ENCODE results near the gene ACTR1B.
"Not testable (repeated sequence)": the region's sequence is repeated elsewhere in the genome, so short reads cannot be mapped to it uniquely, and the experiment has no call there.

Gene ACTR1B

DNA sequence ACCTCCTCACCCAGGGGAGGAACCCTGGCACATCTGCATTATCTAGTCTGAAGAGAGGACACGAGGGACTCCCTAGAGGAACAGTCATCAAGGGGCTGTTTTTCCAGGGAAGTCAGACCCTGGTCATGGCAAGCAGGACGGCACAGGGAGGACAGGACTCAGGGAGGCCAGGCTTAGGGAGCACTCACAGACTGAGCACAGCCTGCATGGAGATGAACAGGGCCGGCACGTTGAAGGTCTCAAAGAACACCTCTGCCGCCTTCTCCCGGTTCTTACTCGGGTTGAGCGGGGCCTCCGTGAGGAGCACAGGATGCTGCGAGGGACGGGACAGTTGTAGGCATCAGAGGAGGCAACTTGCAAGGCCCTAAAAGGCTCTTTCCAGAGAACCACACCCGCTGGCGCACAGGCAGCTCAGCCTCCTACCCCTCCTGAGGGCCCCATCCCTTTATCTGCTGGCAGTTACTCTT lies 5.1 kb downstream of the ACTR1B start:
- no peak for DNase-seq (ENCODE audit: low spot score)

DNA sequence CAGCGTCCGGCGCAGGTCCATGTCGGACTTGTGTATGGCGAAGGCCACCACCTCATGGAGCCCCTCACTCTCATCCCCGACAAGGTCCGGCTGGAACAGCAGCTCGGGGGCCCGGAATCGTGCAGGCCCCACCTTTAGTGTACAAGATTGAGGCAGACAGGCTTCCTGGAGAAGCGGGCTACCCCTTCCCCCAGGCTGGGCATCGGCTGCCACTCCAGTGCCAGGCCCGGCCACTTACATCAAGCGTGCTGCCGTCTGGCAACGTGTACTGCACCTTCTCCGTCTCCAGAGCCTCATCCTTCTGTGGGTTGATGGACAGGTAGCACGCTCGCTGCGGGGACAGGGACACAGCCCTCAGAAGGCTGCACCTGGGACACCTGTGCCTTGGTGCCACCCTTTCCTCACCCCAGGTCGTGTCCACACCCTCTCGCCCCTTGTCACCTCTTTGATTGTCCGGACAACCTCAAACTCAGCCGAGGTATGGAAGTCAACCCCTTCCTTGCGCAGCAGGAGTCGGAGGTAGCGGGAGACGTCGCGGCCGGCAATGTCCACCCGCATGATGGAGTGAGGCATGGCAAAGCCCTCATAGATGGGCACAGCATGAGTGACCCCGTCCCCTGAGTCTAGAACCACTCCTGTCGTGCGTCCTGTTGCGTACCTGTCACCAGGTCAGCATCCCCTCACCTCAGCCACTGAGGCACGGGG lies 5.7 kb downstream of the ACTR1B start:
- no peak for DNase-seq (ENCODE audit: low spot score)

DNA sequence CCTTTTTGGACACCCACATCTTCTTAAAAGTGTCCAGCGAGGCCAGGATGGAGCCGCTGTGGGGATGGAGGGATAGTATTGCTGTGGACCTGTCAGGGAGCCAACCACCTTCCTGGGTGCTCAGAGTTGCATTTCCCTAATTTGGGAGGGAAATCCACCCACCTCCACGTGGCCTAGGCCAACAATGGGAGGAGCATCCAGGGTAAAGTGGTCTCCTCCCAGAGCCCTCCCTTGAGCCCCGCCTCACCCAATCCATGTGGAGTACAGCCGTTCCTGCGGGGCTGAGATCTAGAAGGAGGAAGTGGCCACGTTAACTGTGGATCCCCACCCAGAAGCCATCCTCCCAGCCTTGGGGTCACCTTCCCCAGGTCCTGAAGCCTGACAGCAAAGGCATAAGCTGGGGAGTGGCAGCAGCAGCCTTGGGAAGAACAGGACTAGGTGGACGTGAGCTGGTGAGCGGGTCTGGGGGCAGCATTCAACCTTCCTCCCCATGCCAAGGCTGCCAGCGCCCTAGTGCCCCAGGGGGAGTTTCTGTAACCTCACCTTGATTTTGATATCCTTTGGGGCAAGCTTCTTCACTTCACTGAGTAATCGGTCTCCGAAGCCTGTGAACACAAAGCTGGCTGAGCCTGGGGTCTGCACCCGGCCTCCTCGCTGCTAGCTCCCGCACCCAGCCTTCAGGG lies 6.8 kb downstream of the ACTR1B start:
- DNase-seq (ENCODE audit: low spot score): no peak

DNA sequence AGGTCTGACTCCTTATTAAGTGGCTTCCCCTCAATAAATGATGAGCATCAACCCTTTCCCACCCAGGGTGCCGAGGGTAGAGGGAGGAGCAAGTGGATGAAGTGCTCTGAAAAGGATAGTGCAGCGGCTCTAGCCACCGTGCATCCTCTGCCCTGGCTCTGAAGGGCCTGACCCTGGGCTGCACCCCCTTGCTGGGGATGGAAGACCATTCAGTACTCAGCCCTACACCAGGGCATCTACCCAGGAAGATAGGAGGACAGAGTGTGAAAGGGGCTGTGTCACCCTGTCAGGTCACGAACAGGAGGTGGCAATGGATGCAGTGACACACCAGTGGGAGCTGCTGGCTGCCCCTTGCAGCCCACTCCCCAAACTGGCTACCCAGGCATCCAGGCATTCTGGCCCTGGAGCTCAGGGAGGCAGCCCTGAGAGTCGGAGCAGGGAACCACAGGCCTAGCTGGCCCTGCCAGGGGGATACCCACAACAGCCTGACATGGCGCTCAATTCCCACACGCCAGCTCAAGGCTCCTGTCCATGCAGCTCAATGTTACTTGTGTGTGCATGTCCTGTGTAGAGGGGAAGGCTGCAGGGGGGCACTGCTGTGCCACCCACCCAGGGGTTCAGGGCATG lies 7.6 kb downstream of the ACTR1B start:
- DNase-seq (ENCODE audit: low spot score): no peak

DNA sequence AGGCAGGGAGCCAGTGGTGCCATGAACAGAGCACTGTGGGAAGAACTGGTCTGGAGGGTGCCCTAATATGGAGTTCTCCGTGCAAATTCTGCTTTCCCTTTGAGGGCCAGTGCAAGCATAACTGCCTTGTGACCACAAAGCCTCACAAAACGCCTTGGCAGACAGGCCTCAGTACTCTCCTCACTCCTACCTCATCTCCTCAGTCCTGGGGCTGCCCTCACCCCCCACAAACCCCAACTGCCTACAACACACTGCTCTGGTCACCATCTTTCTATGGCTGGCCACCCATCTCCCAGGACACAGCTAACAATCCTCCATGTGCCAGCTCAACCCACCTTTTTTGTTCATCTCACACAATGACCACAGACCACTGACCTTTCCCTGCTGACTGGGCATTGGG lies 9.1 kb downstream of the ACTR1B start:
- DNase-seq (ENCODE audit: low spot score): no peak

DNA sequence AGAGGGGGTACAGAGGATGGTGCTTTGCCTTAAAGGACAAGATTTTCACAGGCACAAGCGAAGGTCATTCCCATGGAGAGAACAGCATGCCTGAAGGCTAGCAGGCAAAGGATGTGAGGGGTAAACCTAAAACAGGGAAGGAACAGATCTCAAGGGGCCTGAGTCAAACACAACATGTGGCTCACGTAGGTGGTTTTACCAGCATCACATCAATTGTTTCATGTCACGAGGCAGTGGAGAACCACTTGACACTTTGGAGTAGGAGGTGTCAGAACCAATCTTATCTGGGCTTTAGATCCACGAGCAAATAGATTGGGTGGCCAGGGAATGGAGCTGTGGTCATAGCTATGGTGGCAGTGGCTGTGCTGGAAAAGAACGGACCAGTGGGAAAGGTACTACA lies 9.5 kb downstream of the ACTR1B start:
- DNase-seq (ENCODE audit: low spot score): no peak

DNA sequence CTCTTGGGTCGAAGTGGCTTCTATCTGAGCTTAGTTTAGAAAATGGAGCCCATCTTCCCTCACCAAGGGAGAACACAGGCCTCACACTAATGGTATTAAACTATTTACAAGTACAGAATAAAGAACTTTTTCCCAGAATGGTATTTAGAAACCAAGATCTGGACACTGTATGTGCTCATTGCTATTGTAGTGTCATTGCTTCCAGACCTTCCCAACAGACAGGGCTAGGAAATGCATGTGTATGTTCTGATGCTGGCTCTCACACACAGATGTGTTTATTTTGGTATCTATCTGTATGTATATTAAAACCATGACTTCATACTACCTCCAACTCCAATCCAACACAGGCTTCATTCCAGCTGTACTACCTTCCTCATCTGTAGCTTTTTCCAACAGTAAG lies 10.0 kb downstream of the ACTR1B start:
- DNase-seq (ENCODE audit: low spot score): no peak

DNA sequence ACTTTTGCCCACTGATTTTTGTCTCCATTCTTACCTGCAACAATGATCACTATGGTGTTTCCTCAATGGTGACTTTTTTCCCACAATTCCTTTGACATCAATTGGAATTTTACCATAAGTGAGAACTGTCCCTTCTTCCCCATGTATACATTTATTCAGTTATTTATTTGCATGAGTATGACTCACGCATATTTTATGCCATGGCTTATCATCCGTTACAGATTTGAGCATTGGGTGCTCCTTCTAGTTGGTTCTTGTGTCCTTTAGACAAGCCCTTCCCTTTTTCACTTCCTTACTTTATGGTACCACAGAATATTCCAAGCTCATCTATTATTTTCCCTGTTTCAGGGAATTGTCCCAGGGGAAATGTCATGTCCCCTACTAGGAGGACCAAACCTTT lies 10.4 kb downstream of the ACTR1B start:
- no peak for DNase-seq (ENCODE audit: low spot score)

DNA sequence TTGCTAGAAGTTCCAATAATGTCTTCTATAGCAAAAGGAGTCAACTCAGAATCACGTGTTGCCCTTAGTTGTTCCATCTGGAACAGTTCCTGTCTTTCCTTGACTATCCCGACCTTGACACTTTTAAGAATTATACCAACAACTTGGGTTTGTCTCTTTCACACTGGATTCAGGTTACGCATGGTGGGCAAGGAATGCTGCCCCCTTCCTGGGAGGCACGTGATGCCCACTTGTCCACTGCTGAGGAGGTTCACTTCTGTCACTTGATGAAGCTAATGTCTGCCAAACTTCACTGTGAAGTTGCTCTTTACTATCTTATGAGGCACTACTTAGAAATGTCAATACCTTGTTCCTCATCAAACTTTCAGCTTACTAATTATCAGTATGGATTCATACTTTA lies 12.7 kb downstream of the ACTR1B start:
- DNase-seq (ENCODE audit: low spot score): no peak

DNA sequence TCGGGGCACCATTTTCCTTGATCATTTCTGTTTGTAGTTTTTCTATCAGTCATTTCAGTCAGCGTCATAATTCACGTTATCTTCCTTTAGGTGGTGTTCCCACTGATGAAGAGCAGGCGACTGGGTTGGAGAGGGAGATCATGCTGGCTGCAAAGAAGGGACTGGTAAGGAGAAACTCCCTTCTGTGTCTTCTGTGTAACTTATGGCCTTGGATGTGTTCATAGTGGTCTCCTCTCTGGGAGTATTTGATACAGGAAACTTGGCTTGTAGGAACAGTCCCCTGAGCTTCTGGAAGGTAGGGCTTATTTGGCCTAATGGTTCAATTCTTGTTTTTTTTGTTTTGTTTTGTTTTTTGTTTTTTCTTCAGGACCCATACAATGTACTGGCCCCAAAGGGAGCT lies 16.9 kb downstream of the ACTR1B start:
- DNase-seq (ENCODE audit: low spot score): no peak

DNA sequence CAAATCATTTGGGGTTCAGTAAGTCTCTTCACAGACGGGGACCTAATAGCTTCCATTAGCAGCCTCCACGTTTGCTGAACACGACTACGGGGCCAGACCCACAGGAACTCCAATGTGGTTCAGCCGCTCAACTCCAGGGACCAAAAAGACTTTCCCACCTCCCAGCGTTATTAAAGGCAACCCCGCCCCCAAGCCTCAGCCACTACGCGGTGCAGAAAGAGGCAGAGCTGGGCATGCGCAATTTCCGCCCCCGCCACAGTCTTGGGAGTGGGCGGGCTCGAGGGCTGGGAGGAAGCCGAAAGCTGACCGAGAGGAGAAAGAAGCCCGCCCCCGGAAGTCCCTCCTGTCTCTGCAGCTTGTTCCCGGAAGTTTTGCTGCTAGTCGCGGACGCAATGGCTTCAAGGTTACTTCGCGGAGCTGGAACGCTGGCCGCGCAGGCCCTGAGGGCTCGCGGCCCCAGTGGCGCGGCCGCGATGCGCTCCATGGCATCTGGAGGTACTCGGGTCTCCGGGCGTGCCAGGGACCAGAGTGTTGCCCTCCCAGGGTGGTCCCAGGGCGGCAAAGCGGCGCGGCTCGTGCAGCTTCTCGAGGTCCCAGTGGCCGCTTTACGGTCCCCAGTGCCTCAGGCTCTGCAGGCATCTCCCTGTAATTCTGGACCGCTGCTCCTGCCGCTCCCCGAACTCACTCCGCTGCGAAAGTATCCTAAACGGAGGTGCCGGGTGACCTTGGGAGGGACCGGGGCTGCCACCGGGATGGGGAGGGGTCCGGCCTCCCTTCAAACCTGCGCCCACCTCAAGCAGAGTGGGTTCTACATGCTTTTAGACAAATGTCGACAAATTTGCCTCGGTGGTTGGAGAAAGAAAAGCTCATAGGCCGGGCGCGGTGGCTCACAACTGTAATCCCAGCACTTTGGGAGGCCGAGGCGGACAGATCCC lies 17.9 kb downstream of the ACTR1B start, which contains the start of gene COX5B:
COX5B (plus strand) TSS at position 368 of the 935 bp plus-strand sequence; CDS start at position 393, 25 bp downstream.
- DNase-seq (ENCODE audit: low spot score): peak; percentile 99

DNA sequence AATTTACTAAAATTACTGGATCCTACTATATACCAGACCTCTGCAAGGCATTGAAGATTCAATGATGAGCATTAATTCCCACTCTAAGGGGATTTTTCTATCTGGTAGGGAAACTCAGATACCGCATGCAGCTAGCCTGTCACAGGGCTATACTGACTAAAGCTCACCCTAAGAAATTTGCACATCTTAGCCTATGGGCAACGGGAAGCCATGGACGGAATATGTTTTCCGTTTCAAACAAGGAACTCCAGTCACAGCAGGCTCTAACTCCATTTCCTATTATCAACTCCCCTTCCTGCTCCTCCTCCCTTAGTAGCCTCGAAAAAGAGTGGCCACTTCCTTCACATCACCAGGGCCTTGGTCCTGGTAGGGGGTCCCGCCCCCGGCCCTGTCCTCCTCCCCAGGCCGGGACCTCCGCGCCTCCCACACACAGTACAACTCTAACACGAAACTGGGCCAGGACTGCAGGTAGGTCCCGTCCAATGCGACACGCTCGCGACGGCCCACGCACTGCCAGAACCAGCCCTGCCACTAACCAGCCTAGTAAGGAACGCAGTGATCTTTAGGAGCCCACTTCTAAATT lies 18.6 kb downstream of the ACTR1B start:
- DNase-seq (ENCODE audit: low spot score): no peak

DNA sequence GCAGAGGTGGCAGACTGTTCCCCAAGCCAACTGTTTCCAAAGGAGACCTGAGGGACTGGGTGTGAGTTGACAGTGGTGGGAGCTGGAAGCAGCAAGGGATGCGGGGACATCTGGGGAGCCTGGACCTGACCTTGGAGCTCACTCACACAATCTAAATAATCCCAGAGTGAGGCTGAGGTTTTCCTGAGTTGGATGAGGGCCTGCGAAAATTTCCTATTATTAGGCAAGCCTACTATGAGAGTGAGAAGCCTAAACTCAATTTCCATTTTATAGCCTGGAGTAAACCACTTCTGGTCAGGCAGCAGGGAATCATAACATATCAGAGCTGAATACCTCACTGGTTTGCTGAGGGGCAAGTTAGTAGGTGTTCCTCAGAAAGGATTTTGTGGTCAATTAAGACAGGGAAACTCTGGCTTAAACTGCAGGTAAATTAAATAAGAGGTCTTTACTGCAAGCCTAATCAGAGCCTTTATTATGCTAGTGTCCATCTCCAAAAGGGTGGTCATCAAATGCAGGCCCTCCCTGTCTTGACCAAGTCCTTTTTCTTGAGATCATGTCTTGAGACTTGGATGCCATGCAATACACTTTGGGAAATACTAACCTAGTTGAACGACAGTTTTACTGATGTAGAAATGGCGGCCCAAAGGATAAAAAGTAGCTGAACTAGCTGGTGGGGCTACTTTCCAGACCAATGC lies 19.7 kb downstream of the ACTR1B start:
- DNase-seq (ENCODE audit: low spot score): no peak

DNA sequence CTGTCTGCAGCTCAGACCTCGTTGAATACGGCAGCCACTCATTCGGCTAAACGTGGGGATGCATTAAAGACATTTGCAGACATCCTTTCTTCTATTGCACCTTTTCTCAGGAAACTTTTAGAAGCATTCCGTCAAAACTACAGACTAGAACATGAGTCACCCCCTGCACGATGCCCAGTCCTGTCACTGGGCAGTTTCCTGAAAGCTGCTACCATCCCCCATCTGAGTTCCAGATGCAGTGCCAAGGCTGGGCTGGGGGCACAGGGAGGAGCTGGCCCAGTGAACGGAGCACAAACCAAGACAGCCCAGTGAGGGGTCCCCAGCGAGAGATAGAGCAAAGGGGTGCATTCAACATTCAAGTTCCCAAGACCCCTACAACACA lies 37.8 kb downstream of the ACTR1B start:
- not testable (repeated sequence) for DNase-seq (ENCODE audit: low spot score)

DNA sequence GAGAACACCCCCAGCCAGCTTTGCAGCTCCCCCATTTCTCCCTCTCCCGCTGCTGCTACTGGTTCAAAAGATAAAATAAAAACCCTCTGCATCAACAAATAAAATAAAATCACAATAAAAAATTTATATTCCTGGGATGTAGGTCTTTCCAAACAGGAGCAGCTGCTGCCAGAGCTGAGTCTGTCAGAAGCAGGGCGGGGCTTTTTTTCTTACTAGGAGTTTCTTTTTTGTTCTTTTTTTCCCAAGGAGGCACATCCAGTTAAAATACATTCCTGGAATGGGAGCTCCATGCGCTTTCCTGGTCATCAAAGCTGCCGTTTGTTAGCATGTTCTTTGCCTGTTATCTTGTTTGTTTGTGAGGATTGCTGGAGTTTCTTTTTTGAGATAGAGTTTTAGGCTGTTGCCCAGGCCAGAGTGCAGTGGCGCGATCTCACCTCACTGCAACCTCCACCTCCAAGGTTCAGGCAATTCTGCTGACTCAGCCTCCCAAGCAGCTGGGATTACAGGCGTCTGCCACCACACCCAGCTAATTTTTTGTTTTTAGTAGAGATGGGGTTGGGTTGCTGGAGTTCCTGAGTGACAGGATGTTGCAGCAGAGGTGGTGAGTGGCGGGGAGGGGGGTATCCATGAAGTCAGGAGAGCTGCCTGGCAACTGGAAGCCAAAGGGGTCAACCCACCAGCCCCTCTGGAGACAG lies 38.3 kb downstream of the ACTR1B start:
- not testable (repeated sequence) for DNase-seq (ENCODE audit: low spot score)

DNA sequence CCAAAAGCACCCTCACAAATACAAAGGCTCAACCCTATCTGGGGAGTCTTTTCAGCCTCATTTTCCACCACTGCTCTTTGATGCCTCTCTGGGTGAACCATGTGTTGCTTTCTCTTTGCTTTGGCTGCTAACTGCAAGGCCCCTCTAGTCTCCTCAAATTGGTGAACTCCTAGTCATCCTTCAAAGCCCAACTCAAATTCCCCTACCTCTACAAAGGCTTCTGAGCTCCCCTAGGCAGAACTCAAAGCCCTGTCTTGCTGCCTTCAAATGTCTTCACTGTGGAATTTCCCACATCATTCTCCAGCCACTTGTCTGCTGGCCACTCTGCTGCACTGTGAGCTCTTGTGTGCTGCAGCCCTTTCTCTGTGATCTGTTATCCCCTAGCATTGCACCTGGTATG lies 40.9 kb downstream of the ACTR1B start:
- DNase-seq (ENCODE audit: low spot score): not testable (repeated sequence)

DNA sequence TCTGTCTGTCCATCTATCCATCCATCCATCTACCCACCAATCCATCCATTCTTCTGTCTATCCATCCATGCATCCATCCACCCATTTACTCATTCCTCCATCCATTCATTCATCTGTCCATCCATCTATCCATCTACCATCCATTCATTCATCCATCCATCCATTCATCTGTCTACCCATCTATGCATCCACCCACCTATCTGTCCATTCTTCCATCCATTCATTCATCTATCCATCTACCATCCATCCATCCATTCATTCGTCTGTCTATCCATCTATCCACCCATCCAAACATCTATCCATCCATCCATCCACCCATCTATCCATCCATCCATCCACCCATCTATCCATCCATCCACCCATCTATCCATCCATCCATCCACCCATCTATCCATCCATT lies 43.4 kb downstream of the ACTR1B start:
- DNase-seq (ENCODE audit: low spot score): not testable (repeated sequence)

DNA sequence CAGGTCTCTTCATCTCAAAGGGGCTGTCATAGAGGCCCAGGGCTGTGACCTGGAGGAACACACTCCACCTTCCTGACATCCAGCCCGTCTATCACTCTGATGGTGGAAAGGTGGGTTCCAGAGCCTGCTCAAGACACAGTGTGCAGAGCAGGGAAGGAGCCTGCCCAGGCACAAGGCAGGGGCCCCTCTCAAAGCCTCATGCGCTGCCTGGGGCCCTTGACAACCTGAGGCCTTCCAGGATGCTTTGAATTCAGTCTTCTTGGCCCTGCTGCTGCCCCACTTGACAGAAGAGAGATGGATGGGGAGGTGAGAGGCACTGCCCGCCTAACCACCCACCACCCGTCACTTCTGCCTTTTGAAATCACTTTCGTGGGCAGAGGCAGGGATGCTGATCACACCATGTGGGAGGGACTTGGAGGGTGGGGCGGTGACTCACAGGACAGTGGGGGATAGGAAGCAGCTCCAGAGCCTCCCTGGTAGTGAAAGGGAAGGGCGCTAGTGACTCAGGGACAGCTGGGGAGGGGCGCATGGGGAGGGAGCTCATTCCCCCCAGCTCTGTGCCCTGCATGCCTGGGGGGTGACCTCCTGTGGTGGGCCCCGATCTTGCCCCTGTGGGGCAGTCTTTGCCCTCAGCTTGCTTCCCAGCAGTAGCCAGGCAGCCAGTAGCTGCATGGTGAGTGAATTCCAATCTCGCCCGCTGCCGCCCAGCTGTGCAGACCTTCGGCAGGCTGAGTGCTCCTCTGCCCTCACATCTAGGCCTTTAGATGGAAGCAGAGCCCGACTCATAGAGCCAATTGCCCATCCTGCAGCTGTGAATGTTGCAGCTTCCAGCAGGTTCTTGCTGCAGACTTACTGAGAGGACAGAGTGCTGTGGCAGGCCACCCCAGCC lies 44.7 kb downstream of the ACTR1B start:
- not testable (repeated sequence) for DNase-seq (ENCODE audit: low spot score)

DNA sequence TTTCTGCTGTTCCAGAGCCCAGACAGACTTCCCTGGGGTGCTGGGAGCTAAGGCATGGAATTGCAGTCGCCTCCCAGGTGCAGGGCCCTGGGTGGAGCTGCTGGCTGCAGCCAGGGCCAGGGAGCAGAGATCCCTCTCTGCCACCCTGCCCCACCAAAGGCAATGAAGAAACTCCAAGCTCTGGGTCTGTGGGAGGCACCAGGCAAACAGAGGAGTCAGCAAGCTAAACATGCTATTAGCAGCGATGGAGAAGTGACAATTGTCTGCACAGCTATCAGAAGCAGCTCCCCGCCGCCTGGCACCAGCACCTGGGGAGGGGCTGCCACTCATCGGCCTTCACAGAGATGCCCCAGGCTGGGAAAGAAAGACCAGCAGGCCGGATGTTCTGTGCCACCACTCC lies 45.9 kb downstream of the ACTR1B start:
- no peak for DNase-seq (ENCODE audit: low spot score)
